PC-9 (cell line): ENCODE measurements around the gene SGTA.

Experiments used
- CTCF ChIP-seq: fragments of 200-600 bp; sonication (generic); conservative IDR thresholded peaks from 2 replicates; pipeline ENCODE4 v1.6.1; 2017; ENCODE audit warnings: mixed run types, antibody characterized with exemption, mild to moderate bottlenecking, moderate library complexity
- EZH2 ChIP-seq: fragments of 200-600 bp; sonication (generic); IDR thresholded peaks from 2 replicates; pipeline ENCODE4 v1.8.0; 2017; ENCODE audit warnings: antibody characterized with exemption, low read depth

GRCh38 chr19:2814426-2814825 lies 31.4 kb upstream of the SGTA start:
- TF ChIP-seq CTCF = no peak
- no peak for TF ChIP-seq EZH2
